ENCODE results near the gene PLA2G4E.

PLA2G4E gene

DNA sequence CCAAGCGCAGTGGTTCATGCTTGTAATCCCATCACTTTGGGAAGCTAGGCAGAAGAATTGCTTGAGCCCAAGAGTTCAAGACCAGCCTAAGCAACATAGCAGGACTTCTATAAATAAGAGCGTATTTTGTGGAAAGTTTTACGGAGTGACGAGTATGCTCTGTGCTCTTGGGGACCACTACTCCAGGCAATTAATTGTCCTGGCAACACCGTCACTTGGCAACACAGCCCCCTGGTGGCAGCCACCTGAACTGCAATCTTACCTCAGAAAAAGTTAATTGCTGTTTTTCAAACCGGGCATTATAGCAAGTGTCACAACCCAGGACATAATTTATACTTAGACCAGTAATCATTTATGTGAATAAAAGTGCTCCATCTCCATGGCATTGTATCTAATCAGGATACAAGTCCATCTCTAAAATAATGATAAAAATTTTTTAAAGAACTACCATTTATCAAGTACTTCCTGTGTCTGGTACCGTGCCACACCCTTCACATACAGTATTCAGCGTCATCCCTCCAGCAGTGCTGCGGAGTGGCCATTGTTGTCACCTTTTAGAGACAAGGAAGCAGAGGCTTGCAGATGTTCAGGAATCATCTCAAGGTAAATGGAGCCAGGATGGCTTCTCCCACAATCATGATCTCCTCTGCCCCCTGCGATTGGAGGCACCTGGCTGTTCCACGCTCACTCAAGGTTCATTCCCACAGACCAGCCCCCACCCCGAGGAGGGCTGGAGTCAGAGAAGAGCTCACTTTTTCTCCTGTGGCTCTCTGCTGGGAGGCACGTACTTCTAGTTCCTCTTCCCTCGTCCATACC, 39.0 kb upstream of the PLA2G4E start:
- DNase-seq = peak; percentile 57 to 79

DNA sequence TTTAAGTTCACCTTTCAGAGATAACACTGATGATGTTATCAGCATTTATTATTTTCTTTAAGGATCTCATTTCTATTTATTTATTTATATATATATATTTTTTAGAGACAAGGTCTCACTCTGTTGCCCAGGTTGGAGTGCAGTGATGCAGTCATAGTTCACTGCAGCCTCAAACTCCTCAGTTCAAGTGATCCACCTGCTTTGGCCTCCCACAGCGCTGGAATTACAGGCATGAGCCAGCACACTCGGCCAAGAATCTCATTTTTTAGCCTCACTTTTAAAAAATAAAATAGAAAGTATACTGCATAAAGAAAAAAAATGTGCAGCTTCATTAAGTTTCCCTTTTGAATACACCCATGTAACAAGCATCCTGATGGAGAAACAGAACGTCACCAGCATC, 37.9 kb upstream of the PLA2G4E start:
- TF ChIP-seq POLR2A (IDR thresholded peaks at IDR 0.05; ENCODE audit: low read length) (no peak), GATA1 (IDR thresholded peaks at IDR 0.05; ENCODE audit: low read depth, low read length) (no peak)
- DNase-seq = no peak

More for the DNA sequence above, 39.0 kb upstream of the PLA2G4E start:
- TF ChIP-seq GATA1 (IDR thresholded peaks at IDR 0.05; ENCODE audit: low read depth, low read length) = no peak

DNA sequence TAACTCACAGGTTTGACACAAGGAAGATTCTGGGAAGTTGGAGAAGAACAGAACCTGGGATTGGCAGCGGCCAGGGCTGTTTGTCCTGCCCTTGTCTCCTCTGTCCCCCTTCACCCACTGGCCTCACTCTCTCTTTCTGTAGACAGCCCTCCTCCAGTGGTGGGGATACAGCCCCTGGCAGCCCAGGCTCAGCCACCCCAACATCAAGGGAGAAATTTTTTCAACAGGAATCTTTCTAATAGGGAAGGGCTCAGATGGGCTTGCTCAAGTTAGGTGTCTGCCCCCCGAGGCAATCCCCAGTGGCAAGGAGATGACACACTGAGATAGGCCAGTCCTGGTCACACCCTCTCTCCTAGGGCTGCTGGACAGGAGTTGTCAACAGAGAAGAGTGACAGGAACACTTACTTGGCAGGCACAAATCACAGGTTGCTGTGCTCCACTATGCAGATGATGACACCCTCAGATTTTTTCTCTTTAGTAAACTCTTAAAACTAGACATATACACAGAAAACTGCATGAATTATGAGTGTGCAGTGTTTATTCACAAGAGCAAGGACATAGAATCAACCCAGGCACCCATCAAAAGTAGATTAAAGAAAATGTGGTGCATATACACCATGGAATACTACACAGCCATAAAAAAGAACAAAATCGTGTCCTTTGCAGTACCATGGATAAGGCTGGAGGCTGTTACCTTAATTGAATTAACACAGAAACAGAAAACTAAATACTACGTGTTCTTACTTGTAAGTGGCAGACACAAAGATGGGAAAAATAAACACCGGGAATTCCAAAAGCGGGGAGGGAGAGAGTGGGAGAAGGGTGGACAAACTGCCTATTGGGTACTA, 37.2 kb upstream of the PLA2G4E start:
- DNase-seq = peak in 1 of 2 experiments; percentile 6
- no peak for TF ChIP-seq GATA1 (IDR thresholded peaks at IDR 0.05; ENCODE audit: low read depth, low read length)
- no peak for TF ChIP-seq POLR2A (IDR thresholded peaks at IDR 0.05; ENCODE audit: low read length)

DNA sequence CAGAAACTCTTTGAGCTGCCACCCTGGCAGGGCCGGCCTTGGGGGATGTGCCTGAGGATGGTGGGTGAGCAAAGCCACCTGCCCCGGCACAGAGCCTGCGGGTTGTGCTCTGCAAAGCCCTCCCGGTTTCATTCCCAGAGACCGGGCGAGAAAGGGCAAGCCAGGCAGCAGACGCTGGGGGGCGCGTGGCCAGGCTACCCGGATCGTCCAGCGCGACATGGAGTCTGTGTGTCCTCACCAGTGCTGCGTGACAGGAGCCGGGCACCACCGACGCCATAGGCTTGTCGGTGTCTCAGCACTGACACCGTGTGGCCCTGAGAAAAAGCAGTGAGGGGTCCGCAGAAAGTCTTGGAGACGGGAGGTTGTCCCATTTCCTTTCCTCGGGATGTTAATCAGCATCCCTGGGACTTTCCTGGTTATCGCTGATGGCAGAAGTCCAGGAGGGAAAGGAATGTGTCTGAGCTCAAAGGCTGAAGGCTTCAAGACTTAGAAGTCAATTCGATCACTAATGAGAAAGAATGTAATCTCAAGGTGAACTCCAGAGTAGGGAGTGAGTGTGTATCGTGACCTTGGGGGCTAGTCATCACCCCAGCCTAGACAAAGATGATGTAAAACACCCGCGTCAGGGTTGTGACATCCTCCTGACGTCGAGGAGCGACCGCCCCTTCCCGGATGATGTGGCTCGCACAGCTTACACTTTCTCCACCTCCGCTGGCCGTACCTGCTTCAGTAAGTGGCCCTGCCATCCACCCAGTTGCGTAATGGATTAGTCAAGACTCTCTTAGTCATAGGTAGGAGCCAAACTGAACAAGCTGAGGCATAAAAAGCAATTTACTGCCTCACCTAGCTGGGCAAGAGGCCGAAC, 36.3 kb upstream of the PLA2G4E start:
- TF ChIP-seq GATA1 (IDR thresholded peaks at IDR 0.05; ENCODE audit: low read depth, low read length) = no peak
- no peak for TF ChIP-seq POLR2A (IDR thresholded peaks at IDR 0.05; ENCODE audit: low read length)
- DNase-seq = peak; percentile 58 to 61

DNA sequence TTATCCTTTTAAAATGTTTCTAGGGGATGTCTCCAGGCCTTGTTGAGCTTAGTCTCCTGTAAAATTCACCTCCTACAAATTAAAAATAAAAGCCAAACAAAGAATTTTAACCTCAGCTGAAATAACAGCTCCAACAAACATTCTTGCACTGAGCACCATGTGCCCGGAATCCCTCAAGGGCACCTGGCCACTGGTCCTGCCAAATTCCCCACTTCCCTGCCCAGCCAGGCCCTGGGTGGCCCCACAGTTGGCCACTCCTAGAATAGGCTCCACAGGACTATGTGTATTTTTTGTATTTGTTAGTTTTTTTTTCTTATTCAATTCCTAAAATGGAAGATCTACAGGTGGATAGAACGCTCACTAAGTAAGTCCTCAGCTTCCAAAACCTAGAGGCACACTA, 33.1 kb upstream of the PLA2G4E start:
- DNase-seq = no peak
- TF ChIP-seq GATA1 (IDR thresholded peaks at IDR 0.05; ENCODE audit: low read depth, low read length) = no peak
- no peak for TF ChIP-seq POLR2A (IDR thresholded peaks at IDR 0.05; ENCODE audit: low read length)

DNA sequence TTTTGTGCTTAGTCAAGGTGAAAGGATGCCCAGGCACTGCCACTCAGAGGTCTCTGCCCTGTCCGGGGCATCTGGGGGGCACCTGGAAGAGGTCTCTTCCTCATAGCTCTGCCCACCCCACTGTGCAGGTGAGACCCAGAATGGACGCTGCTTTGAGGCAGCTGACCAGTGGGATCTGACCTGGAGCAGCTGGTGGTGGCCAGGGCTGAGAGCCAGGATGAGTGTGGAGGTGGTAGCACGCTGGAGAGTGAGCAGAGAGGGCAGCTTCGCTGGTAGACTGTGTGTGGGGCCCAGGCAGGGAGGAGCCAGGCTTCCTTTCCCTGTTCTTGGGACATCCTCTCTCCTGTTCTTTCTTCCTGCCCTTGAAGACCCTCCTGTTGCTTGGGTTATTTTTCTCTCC, 32.2 kb upstream of the PLA2G4E start:
- DNase-seq = no peak

DNA sequence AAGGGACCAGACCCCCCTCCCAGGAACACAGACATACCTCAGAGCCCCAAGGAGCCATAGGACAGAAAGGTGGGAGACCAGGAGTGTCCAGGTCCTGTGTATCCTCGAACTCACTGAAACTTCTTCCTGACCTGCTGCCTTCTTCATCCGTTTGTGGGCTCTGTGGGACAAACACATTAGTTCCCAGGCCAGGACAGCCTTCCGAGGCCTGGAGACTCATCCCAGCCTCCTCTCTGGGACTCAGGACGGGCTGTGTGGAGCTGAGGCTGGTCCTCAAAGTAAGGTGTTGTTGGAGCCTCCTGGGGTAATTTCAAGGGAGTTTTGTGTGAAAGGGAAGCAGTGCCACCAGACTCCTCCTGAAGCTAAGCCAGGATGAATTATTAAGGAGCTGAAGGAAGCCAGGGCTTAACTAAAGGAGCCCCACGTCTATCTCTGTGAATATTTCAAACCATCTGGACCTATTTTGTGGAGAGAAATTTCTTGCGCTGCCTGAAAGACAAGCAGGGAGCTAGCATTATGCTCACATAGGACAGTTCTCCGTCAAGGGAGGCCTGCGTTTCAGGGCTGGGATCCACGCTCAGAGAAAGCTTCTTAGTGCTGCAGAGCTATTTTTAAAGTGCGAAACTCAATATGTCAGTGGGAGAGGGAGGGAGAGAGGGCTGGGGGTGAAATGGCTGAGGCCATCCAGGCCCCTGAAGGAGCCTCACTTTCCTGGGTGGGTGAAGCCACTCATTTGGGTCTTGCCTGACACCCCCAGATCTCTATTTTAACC, 29.8 kb upstream of the PLA2G4E start:
- DNase-seq = no peak
- TF ChIP-seq GATA1 (IDR thresholded peaks at IDR 0.05; ENCODE audit: low read depth, low read length) (no peak), POLR2A (IDR thresholded peaks at IDR 0.05; ENCODE audit: low read length) (no peak)

More for the DNA sequence above, 32.2 kb upstream of the PLA2G4E start:
- TF ChIP-seq GATA1 (IDR thresholded peaks at IDR 0.05; ENCODE audit: low read depth, low read length) (no peak), POLR2A (IDR thresholded peaks at IDR 0.05; ENCODE audit: low read length) (no peak)

DNA sequence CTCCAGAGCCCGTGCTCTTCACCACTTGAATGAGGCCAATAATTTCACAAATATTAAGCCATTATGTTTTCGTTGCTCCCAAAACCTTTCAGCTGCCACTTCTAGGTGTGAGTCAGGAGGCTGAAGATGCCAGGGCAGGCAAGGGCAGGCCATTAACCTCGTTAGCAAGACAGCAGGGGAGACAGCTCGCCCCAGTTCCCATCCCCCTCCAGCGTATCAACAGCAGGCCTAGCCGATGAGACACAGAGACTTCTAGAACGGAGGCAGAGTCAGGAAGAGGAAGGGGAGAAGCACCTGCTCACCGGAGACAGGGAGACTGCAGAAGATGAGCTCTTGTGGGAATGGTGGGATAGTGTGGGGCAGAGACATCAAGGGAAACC, 28.0 kb upstream of the PLA2G4E start:
- DNase-seq = no peak

DNA sequence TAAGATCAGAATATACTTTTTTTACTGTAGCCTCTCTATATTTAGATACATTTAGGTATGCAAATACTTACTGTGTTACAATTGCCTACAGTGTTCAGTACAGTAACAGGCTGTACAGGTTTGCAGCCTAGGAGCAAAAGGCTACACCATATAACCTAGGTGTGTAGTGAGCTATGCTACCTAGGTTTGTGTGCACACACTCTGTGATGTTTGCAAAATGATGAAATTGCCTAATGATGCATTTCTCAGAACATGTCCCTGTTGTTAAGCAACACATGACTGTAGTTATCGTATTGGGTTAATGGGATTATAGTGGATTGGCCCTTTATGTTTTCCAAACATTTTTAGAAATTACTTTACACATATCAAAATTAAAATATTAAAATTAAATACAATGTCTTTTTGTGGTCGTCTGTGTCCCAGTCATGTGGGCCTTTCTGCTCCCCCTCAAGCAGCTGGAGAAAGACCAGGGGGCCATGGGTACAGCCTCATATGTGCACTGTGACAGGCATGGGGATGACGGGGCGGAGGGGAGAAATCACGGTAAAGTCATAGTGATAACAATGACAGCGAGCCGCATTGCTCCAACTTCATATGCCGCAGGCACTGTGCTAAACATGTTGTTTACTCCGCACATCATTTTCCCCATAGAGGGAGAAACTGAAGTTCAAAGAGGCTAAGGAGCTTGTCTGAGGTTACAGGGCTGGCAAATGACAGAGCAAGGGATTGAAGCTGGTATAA, 27.4 kb upstream of the PLA2G4E start:
- TF ChIP-seq POLR2A (IDR thresholded peaks at IDR 0.05; ENCODE audit: low read length) (no peak), GATA1 (IDR thresholded peaks at IDR 0.05; ENCODE audit: low read depth, low read length) (no peak)

More for the DNA sequence above, 28.0 kb upstream of the PLA2G4E start:
- TF ChIP-seq POLR2A (IDR thresholded peaks at IDR 0.05; ENCODE audit: low read length) = no peak
- TF ChIP-seq GATA1 (IDR thresholded peaks at IDR 0.05; ENCODE audit: low read depth, low read length) = no peak

DNA sequence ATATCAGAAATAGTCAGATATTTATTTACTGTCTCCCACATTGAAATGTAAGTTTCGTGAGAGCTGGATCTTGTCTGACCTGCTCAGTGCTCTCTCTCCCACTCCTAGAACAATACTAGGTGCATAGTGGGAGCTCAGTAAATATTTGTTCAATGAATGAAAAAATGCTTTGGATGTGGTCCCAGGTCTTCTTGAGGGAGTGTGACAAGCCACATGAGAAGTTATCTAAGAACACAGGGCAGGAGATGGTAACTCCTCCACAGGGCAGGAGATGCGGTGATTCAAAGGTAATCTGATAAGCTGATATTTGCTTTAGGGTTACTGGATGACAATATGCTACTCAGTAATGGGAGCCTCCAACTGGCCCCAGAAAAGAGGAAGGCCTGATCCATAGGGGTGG, 25.8 kb upstream of the PLA2G4E start:
- TF ChIP-seq POLR2A (IDR thresholded peaks at IDR 0.05; ENCODE audit: low read length) = no peak
- TF ChIP-seq GATA1 (IDR thresholded peaks at IDR 0.05; ENCODE audit: low read depth, low read length) = no peak
- no peak for DNase-seq

More for the DNA sequence above, 27.4 kb upstream of the PLA2G4E start:
- no peak for DNase-seq

DNA sequence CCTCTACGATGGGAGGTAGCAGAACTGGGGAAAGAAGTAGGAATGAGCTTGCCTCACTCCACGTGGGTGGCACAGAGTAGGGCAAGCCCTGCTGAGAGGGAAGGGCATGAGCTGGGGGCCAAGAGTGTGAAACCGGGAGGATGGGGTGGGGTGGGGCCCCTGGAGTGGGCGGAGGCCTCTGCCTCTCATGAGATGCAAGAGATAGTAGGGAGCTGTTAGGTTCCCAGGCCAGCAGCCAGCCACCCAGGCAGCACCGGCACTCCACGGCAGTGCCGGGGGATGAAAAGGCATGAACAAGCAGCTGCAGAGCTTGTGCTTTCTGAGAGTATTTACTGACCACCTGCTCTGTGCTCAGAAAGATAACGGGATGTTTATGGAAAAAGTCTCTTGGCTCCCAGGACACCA, 24.4 kb upstream of the PLA2G4E start:
- TF ChIP-seq POLR2A (IDR thresholded peaks at IDR 0.05; ENCODE audit: low read length) (no peak), GATA1 (IDR thresholded peaks at IDR 0.05; ENCODE audit: low read depth, low read length) (no peak)
- DNase-seq = peak; percentile 42 to 44

DNA sequence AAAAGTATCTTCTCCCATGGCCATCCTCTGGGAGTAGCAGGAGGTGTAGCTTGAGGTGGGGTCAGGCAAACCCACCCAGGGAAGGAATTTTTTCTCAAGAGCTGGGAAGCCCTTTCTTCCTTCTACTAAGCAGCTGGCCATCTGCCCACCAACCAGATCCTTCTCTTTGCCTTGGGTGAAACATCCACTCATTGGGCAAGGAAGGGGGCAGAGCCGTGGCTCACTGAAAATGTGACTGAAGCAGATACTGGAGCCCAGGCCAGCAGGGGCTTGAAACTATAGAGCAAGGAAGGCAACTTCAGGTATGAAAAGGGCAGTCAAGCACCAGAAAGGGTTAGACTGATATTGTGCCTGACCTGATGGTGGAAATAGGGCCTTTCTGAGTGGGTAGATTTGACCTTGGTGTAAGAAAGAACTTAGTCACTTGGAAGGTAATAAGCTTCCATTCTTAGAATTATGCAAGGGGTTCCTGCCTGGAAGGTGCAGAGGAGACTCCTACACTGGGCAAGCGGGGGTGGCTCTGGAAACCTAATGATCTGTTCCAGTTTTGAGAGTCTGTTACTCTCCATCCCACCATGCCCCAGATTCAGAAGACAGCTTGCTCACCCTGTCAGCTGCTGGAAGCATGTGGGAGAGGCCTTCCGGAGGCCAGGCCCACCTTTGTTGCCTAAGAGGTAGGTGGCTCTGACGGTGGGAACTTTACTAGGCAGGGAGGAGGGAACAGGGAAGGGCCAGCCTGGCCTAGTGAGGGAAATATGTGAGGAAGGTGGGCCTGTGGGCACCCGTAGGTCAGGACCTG, 22.0 kb upstream of the PLA2G4E start:
- TF ChIP-seq POLR2A (IDR thresholded peaks at IDR 0.05; ENCODE audit: low read length) = no peak
- TF ChIP-seq GATA1 (IDR thresholded peaks at IDR 0.05; ENCODE audit: low read depth, low read length) = no peak
- no peak for DNase-seq
